Measurements from ENCODE around the gene TMEM117.

DNA sequence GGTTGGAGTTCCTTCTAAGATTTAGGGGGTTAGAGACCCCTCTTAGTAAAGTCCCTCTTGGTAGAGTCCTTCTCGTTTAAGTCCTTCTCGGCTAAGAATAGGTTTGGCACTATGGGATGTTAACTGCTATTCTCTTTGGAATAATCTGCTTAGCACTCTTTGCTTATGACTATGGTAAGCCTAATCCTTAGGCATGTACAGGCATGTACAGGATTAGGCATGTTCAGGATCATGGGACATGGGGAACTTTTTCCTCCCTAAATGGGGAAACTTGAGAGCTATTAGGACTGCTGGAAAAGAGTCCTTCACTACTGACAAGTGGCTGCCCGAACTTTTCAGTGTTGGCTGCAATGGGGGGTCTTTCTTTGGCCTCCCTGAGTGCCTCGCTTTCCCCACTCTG is 193.3 kb downstream of the TMEM117 start:
- TF ChIP-seq, protein P1, sequence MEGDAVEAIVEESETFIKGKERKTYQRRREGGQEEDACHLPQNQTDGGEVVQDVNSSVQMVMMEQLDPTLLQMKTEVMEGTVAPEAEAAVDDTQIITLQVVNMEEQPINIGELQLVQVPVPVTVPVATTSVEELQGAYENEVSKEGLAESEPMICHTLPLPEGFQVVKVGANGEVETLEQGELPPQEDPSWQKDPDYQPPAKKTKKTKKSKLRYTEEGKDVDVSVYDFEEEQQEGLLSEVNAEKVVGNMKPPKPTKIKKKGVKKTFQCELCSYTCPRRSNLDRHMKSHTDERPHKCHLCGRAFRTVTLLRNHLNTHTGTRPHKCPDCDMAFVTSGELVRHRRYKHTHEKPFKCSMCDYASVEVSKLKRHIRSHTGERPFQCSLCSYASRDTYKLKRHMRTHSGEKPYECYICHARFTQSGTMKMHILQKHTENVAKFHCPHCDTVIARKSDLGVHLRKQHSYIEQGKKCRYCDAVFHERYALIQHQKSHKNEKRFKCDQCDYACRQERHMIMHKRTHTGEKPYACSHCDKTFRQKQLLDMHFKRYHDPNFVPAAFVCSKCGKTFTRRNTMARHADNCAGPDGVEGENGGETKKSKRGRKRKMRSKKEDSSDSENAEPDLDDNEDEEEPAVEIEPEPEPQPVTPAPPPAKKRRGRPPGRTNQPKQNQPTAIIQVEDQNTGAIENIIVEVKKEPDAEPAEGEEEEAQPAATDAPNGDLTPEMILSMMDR (IDR thresholded peaks at IDR 0.05; ENCODE audit: insufficient read depth, low read depth, low read length) = no peak
- no peak for TF ChIP-seq EZH2 (IDR thresholded peaks at IDR 0.05; ENCODE audit: insufficient read depth, low read length)
